Measurements from ENCODE around the gene ALOX15B.

ALOX15B gene

GRCh38 chr17:8080208-8080798 lies 41.4 kb downstream of the ALOX15B start:
- peak overlapping the region; percentile 99 for H3K4me2 ChIP-seq (ENCODE audit: low read depth, low read length)
- peak overlapping the region; percentile 93 for H2AFZ ChIP-seq (ENCODE audit: low read length)

GRCh38 chr17:8080799-8081219 lies 42.0 kb downstream of the ALOX15B start:
- Histone ChIP-seq H3K27me3 (replicated peaks; ENCODE audit: insufficient read depth, low read length) (peaks cover 84% of the 10 kb centered on the region), H4K20me1 (ENCODE audit: insufficient read depth, low read length) (no peaks in the 10 kb centered on the region), H3K9me3 (replicated peaks; ENCODE audit: insufficient read depth, low read length) (no peaks in the 10 kb centered on the region), H3K4me2 (ENCODE audit: low read depth, low read length) (no peak overlapping the region), H3K79me2 (ENCODE audit: low read length) (no peaks in the 10 kb centered on the region), H3K4me1 (ENCODE audit: low read length) (peaks cover 3% of the 10 kb centered on the region; the same call in 1 of the 2 replicates), H3K4me3 (ENCODE audit: low read length) (no peak overlapping the region), H3F3A (ENCODE audit: insufficient read depth, low read length) (no peaks in the 10 kb centered on the region), H2AFZ (ENCODE audit: low read length) (no peak overlapping the region), H3K9me2 (replicated peaks; ENCODE audit: insufficient read depth, low read length) (no peaks in the 10 kb centered on the region), H3K27ac (ENCODE audit: low read length) (no peak overlapping the region), H3K9ac (ENCODE audit: low read length) (no peak overlapping the region), H3K36me3 (replicated peaks; ENCODE audit: insufficient read depth, low read length) (no peaks in the 10 kb centered on the region)
- no peak for DNase-seq
- no peak for TF ChIP-seq EZH2phosphoT487 (IDR thresholded peaks at IDR 0.05; ENCODE audit: low read length)
- no peak for TF ChIP-seq EZH2 (optimal IDR thresholded peaks at IDR 0.05; ENCODE audit: low read depth, low read length)
- no peak for TF ChIP-seq CTCF (IDR thresholded peaks at IDR 0.05; ENCODE audit: low read length)

More at GRCh38 chr17:8080208-8080798, 41.4 kb downstream of the ALOX15B start:
- no peaks in the 10 kb centered on the region for H3K9me2 ChIP-seq (replicated peaks; ENCODE audit: insufficient read depth, low read length)
- H3K4me1 ChIP-seq (ENCODE audit: low read length), result peaks cover 3% of the 10 kb centered on the region; the same call in 1 of the 2 replicates
- no peaks in the 10 kb centered on the region for H3K79me2 ChIP-seq (ENCODE audit: low read length)
- no peaks in the 10 kb centered on the region for H4K20me1 ChIP-seq (ENCODE audit: insufficient read depth, low read length)
- no peak overlapping the region for H3K27ac ChIP-seq (ENCODE audit: low read length)
- DNase-seq, result no peak
- H3K27me3 ChIP-seq (replicated peaks; ENCODE audit: insufficient read depth, low read length), result peaks cover 84% of the 10 kb centered on the region
- no peaks in the 10 kb centered on the region for H3F3A ChIP-seq (ENCODE audit: insufficient read depth, low read length)
- TF ChIP-seq EZH2 (optimal IDR thresholded peaks at IDR 0.05; ENCODE audit: low read depth, low read length), result no peak
- no peak for TF ChIP-seq CTCF (IDR thresholded peaks at IDR 0.05; ENCODE audit: low read length)
- TF ChIP-seq EZH2phosphoT487 (IDR thresholded peaks at IDR 0.05; ENCODE audit: low read length), result no peak
- no peaks in the 10 kb centered on the region for H3K9me3 ChIP-seq (replicated peaks; ENCODE audit: insufficient read depth, low read length)
- H3K9ac ChIP-seq (ENCODE audit: low read length), result no peak overlapping the region
- H3K36me3 ChIP-seq (replicated peaks; ENCODE audit: insufficient read depth, low read length), result no peaks in the 10 kb centered on the region
- H3K4me3 ChIP-seq (ENCODE audit: low read length), result peak overlapping the region; percentile 67

- Histone ChIP-seq H3K4me3 (ENCODE audit: low read length) (no peak overlapping the region), H3K9me2 (replicated peaks; ENCODE audit: insufficient read depth, low read length) (no peaks in the 10 kb centered on the region), H3K36me3 (replicated peaks; ENCODE audit: insufficient read depth, low read length) (no peaks in the 10 kb centered on the region), H3K9ac (ENCODE audit: low read length) (no peak overlapping the region), H3K9me3 (replicated peaks; ENCODE audit: insufficient read depth, low read length) (no peaks in the 10 kb centered on the region), H3F3A (ENCODE audit: insufficient read depth, low read length) (no peaks in the 10 kb centered on the region), H3K27me3 (replicated peaks; ENCODE audit: insufficient read depth, low read length) (peaks cover 84% of the 10 kb centered on the region), H3K27ac (ENCODE audit: low read length) (no peak overlapping the region), H2AFZ (ENCODE audit: low read length) (no peak overlapping the region), H3K4me1 (ENCODE audit: low read length) (peaks cover 3% of the 10 kb centered on the region; the same call in 1 of the 2 replicates), H3K4me2 (ENCODE audit: low read depth, low read length) (no peak overlapping the region), H4K20me1 (ENCODE audit: insufficient read depth, low read length) (no peaks in the 10 kb centered on the region), H3K79me2 (ENCODE audit: low read length) (no peaks in the 10 kb centered on the region)
- no peak for DNase-seq
- no peak for TF ChIP-seq EZH2phosphoT487 (IDR thresholded peaks at IDR 0.05; ENCODE audit: low read length)
- no peak for TF ChIP-seq EZH2 (optimal IDR thresholded peaks at IDR 0.05; ENCODE audit: low read depth, low read length)
- no peak for TF ChIP-seq CTCF (IDR thresholded peaks at IDR 0.05; ENCODE audit: low read length)
Measured at GRCh38 chr17:8081876-8082275, 43.0 kb downstream of the ALOX15B start.
